GM21723 (cell line): ENCODE measurements around the gene RALGPS1.

ENCODE experiments used
- ATAC-seq: cut with Tn5 transposase; IDR thresholded peaks from one replicate; pipeline ENCODE4 v1.9.1; 2021; ENCODE audit warnings: mild to moderate bottlenecking, moderate library complexity; ENCODE audit not compliant: unreplicated experiment

The RALGPS1 gene

GRCh38 chr9:126904586-126904985 lies 10.0 kb upstream of the RALGPS1 start:
- ATAC-seq, result no peak

GRCh38 chr9:126906091-126906490 lies 8.5 kb upstream of the RALGPS1 start:
- no peak for ATAC-seq

- no peak for ATAC-seq
These were observed 7.5 kb upstream of the RALGPS1 start for GRCh38 chr9:126907058-126907457.

GRCh38 chr9:126915281-126915816 lies 767 bp downstream of the RALGPS1 start:
- ATAC-seq, result peak; percentile 4

- ATAC-seq, result no peak
These were observed 1.4 kb downstream of the RALGPS1 start for GRCh38 chr9:126915846-126916543.

- no peak for ATAC-seq
These were observed 2.3 kb downstream of the RALGPS1 start for GRCh38 chr9:126916909-126917308.

GRCh38 chr9:126919193-126919592 lies 4.6 kb downstream of the RALGPS1 start:
- no peak for ATAC-seq

GRCh38 chr9:126925876-126926275 lies 11.3 kb downstream of the RALGPS1 start:
- ATAC-seq, result no peak

GRCh38 chr9:126926364-126926763 lies 11.8 kb downstream of the RALGPS1 start:
- no peak for ATAC-seq

- no peak for ATAC-seq
These were observed 12.8 kb downstream of the RALGPS1 start for GRCh38 chr9:126927419-126927818.

GRCh38 chr9:126932871-126933321 lies 18.3 kb downstream of the RALGPS1 start:
- ATAC-seq, result no peak

GRCh38 chr9:126933334-126933980 lies 18.9 kb downstream of the RALGPS1 start:
- ATAC-seq, result no peak

GRCh38 chr9:126934441-126934840 lies 19.9 kb downstream of the RALGPS1 start:
- no peak for ATAC-seq

GRCh38 chr9:126935630-126936029 lies 21.0 kb downstream of the RALGPS1 start:
- ATAC-seq, result no peak

GRCh38 chr9:126937444-126937843 lies 22.9 kb downstream of the RALGPS1 start:
- no peak for ATAC-seq

- ATAC-seq, result no peak
These were observed 23.7 kb downstream of the RALGPS1 start for GRCh38 chr9:126938327-126938726.

GRCh38 chr9:126939821-126940221 lies 25.2 kb downstream of the RALGPS1 start:
- no peak for ATAC-seq

GRCh38 chr9:126942399-126942798 lies 27.8 kb downstream of the RALGPS1 start:
- ATAC-seq, result no peak

GRCh38 chr9:126945682-126946081 lies 31.1 kb downstream of the RALGPS1 start:
- no peak for ATAC-seq

GRCh38 chr9:126947529-126947928 lies 32.9 kb downstream of the RALGPS1 start:
- no peak for ATAC-seq

GRCh38 chr9:126952205-126952977 lies 37.8 kb downstream of the RALGPS1 start:
- ATAC-seq, result no peak
